Astrocyte (in vitro differentiated cells and primary cell): ENCODE data around the gene GIPR. TPM values are rescaled to one million over a fixed set of nuclear protein-coding genes. Genes with fewer than 3 reads are reported as not detected.

Experiments used
- DNase-seq: peaks from one replicate; pipeline ENCODE4 v3.0.0-alpha.2; 2010; ENCODE audit warnings: low read depth
- FAIRE-seq: peaks from 2 replicates; lab custom pipeline; 2011; peaks lifted over from hg19 to GRCh38; lab: Jason Lieb, UNC
- H2AFZ ChIP-seq: 2 replicates; pipeline ENCODE4 v1.6.0; 2012; ENCODE audit warnings: low read depth, low read length, inconsistent platforms
- H3K27ac ChIP-seq: 2 replicates; pipeline ENCODE4 v1.5.1; 2011; ENCODE audit warnings: low read depth, low read length, inconsistent platforms
- H3K27me3 ChIP-seq: 2 replicates; pipeline ENCODE4 v1.6.0; 2011; ENCODE audit warnings: low read length, inconsistent platforms; ENCODE audit not compliant: insufficient read depth
- H3K36me3 ChIP-seq: 2 replicates; pipeline ENCODE4 v1.5.1; 2011; ENCODE audit warnings: low read length, inconsistent platforms; ENCODE audit not compliant: insufficient read depth
- H3K4me1 ChIP-seq: 2 replicates; pipeline ENCODE4 v1.5.1; 2011; ENCODE audit warnings: low read length, inconsistent platforms; ENCODE audit not compliant: insufficient read depth
- H3K4me2 ChIP-seq: 2 replicates; pipeline ENCODE4 v1.6.0; 2012; ENCODE audit warnings: low read length, inconsistent platforms
- H3K4me3 ChIP-seq: 2 replicates; pipeline ENCODE4 v1.5.1; 2011; ENCODE audit warnings: low read depth, mild to moderate bottlenecking, low read length, inconsistent platforms; ENCODE audit not compliant: insufficient read depth
- H3K79me2 ChIP-seq: 2 replicates; pipeline ENCODE4 v1.6.0; 2012; ENCODE audit warnings: mild to moderate bottlenecking, low read length, inconsistent platforms; ENCODE audit not compliant: insufficient read depth
- H3K9ac ChIP-seq: 2 replicates; pipeline ENCODE4 v1.6.0; 2012; ENCODE audit warnings: mild to moderate bottlenecking, low read length, inconsistent platforms
- H3K9me3 ChIP-seq: 2 replicates; pipeline ENCODE4 v1.5.1; 2012; ENCODE audit warnings: low read depth, mild to moderate bottlenecking, low read length, inconsistent platforms; ENCODE audit not compliant: insufficient read depth
- H4K20me1 ChIP-seq: 2 replicates; pipeline ENCODE4 v1.6.0; 2012; ENCODE audit warnings: low read length, inconsistent platforms; ENCODE audit not compliant: insufficient read depth
- H3K27ac Mint-ChIP-seq: one replicate; pipeline ENCODE4 v1.8.0; 2021; ENCODE audit warnings: mild to moderate bottlenecking, mixed read lengths; ENCODE audit not compliant: unreplicated experiment
- H3K27me3 Mint-ChIP-seq: one replicate; pipeline ENCODE4 v1.8.0; 2021; ENCODE audit warnings: low read depth, mixed read lengths; ENCODE audit not compliant: unreplicated experiment
- H3K36me3 Mint-ChIP-seq: one replicate; pipeline ENCODE4 v1.8.0; 2021; ENCODE audit warnings: low read depth, mixed read lengths; ENCODE audit not compliant: unreplicated experiment
- H3K4me1 Mint-ChIP-seq: one replicate; pipeline ENCODE4 v1.8.0; 2021; ENCODE audit warnings: low read depth, mixed read lengths; ENCODE audit not compliant: unreplicated experiment
- H3K4me3 Mint-ChIP-seq: one replicate; pipeline ENCODE4 v1.8.0; 2021; ENCODE audit warnings: mild to moderate bottlenecking, moderate library complexity, mixed read lengths; ENCODE audit not compliant: unreplicated experiment
- H3K9me3 Mint-ChIP-seq: one replicate; pipeline ENCODE4 v1.8.0; 2021; ENCODE audit warnings: mild to moderate bottlenecking, mixed read lengths; ENCODE audit not compliant: unreplicated experiment
- EZH2 ChIP-seq: IDR thresholded peaks from 2 replicates; pipeline ENCODE4 v1.6.1; 2012; ENCODE audit warnings: mild to moderate bottlenecking, low read length, inconsistent platforms; ENCODE audit not compliant: insufficient read depth
- total RNA-seq: library from RNA; stranded (reverse); gene quantifications from 2 replicates; pipeline ENCODE4 v1.2.1, GENCODE V29; 2021
- TF ChIP-seq, protein P1 (sequence below): IDR thresholded peaks from 2 replicates; pipeline ENCODE4 v1.5.1; 2011; ENCODE audit warnings: low read depth, mild to moderate bottlenecking, inconsistent platforms, low read length, moderate library complexity; ENCODE audit not compliant: insufficient read depth

The GIPR gene
- total RNA-seq, 1 donor from 2014 or later = 4.4 TPM

DNA sequence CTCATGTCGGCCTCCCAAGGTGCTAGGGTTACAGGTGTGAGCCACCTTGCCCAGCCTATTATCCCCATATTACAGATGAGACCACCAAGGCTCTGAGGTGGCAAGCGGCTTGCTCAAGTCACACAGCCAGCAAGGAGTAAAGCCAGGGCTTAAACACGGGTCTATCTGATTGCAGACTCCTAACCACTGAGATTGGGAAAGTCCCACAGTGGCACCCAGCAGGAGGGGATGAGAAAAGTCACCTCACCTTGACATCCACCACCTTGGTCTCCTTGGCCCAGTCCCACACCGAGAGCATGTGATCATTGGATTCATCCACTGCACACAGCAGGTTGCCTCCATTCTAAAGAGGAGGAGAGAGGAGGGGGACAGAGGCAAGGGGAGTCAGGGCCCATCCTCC lies 38.3 kb upstream of the GIPR start:
- Histone ChIP-seq H3K36me3 (no peaks in the 10 kb centered on the region), H3K9me3 (no peaks in the 10 kb centered on the region), H3K4me3 (no peak overlapping the region), H3K27ac (peak overlapping the region; percentile 90), H3K4me1 (peaks cover 10% of the 10 kb centered on the region), H3K27me3 (no peaks in the 10 kb centered on the region), H2AFZ (no peak overlapping the region), H3K9ac (no peak overlapping the region), H4K20me1 (no peaks in the 10 kb centered on the region), H3K4me2 (no peak overlapping the region), H3K79me2 (no peaks in the 10 kb centered on the region)
- Mint-ChIP-seq H3K27me3 (no peaks in the 10 kb centered on the region), H3K9me3 (no peaks in the 10 kb centered on the region), H3K4me3 (no peak overlapping the region), H3K27ac (no peak overlapping the region), H3K36me3 (peaks cover 5% of the 10 kb centered on the region), H3K4me1 (peaks cover 5% of the 10 kb centered on the region)
- DNase-seq (no peak), FAIRE-seq (no peak)
- TF ChIP-seq, protein P1, sequence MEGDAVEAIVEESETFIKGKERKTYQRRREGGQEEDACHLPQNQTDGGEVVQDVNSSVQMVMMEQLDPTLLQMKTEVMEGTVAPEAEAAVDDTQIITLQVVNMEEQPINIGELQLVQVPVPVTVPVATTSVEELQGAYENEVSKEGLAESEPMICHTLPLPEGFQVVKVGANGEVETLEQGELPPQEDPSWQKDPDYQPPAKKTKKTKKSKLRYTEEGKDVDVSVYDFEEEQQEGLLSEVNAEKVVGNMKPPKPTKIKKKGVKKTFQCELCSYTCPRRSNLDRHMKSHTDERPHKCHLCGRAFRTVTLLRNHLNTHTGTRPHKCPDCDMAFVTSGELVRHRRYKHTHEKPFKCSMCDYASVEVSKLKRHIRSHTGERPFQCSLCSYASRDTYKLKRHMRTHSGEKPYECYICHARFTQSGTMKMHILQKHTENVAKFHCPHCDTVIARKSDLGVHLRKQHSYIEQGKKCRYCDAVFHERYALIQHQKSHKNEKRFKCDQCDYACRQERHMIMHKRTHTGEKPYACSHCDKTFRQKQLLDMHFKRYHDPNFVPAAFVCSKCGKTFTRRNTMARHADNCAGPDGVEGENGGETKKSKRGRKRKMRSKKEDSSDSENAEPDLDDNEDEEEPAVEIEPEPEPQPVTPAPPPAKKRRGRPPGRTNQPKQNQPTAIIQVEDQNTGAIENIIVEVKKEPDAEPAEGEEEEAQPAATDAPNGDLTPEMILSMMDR = no peak
- no peak for TF ChIP-seq EZH2

DNA sequence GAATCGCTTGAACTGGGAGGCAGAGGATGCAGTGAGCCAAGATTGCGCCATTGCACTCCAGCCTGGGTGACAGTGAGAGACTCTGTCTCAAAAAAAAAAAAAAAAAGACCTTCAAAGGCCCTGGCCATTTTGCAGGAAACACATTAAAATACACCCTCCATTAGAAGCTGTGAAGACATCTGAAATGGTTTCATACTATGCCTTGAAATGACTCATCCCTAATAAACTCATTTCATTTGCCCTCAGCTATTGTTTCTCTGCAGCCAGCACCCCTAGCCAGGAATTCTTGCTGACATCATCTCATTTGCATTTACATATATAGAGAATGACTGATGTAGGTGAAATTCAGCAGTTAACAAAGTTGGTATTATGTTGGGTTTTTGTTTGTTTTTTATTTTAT lies 37.6 kb upstream of the GIPR start:
- H3K27me3 ChIP-seq = no peaks in the 10 kb centered on the region
- DNase-seq (peak; percentile 95), FAIRE-seq (peak; percentile 96)
- H3K9ac ChIP-seq = no peak overlapping the region
- H3K4me3 ChIP-seq = no peak overlapping the region
- peaks cover 10% of the 10 kb centered on the region for H3K4me1 ChIP-seq
- H3K4me2 ChIP-seq = peak overlapping the region; percentile 63
- H3K4me1 Mint-ChIP-seq = peaks cover 5% of the 10 kb centered on the region
- peak overlapping the region; percentile 84 for H3K27ac Mint-ChIP-seq
- H3K79me2 ChIP-seq = no peaks in the 10 kb centered on the region
- peaks cover 5% of the 10 kb centered on the region for H3K36me3 Mint-ChIP-seq
- no peak for TF ChIP-seq EZH2
- TF ChIP-seq, protein P1 = no peak
- no peaks in the 10 kb centered on the region for H3K36me3 ChIP-seq
- H3K27me3 Mint-ChIP-seq = no peaks in the 10 kb centered on the region
- H3K4me3 Mint-ChIP-seq = no peak overlapping the region
- H3K27ac ChIP-seq = peak overlapping the region; percentile 90
- no peaks in the 10 kb centered on the region for H3K9me3 ChIP-seq
- no peaks in the 10 kb centered on the region for H3K9me3 Mint-ChIP-seq
- H4K20me1 ChIP-seq = no peaks in the 10 kb centered on the region
- H2AFZ ChIP-seq = no peak overlapping the region

DNA sequence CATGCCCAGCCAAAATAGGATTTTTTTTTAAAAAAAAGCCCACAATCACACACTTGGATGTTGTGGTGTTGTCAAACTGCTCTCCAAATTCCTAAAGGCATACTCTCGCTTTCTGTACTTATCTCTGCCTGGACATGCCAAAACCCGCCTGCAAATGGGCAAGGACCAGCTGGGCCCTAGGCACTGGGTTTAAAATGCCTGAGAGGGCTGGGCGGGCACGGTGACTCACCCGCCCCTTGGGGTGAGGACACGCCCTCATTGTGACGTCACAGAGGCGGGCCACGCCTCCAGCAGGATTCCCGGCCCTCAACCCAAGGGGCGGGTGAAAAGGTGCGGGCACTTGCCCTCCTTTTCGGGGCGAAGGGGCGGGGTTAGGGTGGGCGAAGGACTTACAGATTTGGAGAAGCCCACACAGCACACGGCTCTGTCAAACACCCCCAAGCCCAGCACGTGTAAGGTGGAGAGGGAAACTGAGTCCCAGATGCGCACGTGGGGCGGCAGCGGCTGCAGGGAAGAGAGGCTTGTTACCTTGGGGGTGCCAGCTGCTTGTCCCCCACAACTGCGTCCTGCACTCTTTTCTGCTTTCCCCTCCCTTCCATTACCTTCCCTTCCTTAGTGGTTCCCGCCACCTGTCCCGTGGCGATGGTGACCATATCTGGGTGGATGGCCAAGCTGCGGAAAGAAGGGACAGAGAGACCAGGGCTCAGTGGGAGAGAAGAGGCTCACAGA lies 35.4 kb upstream of the GIPR start:
- Histone ChIP-seq H3K9ac (peak overlapping the region; percentile 3), H2AFZ (no peak overlapping the region)
- TF ChIP-seq EZH2 = no peak
- TF ChIP-seq, protein P1 = no peak

More for the DNA sequence above, 35.4 kb upstream of the GIPR start:
- H3K4me3 ChIP-seq = no peak overlapping the region
- no peaks in the 10 kb centered on the region for H3K36me3 ChIP-seq
- no peaks in the 10 kb centered on the region for H3K79me2 ChIP-seq
- peak overlapping the region; percentile 70 for H3K27ac ChIP-seq
- H3K36me3 Mint-ChIP-seq = peaks cover 2% of the 10 kb centered on the region
- no peaks in the 10 kb centered on the region for H3K9me3 ChIP-seq
- H3K4me1 Mint-ChIP-seq = peaks cover 5% of the 10 kb centered on the region
- peak overlapping the region; percentile 9 for H3K4me2 ChIP-seq
- H3K27me3 Mint-ChIP-seq = no peaks in the 10 kb centered on the region
- H3K4me3 Mint-ChIP-seq = peak overlapping the region; percentile 45
- H4K20me1 ChIP-seq = no peaks in the 10 kb centered on the region
- peak overlapping the region; percentile 84 for H3K27ac Mint-ChIP-seq
- no peak for FAIRE-seq
- H3K4me1 ChIP-seq = peaks cover 10% of the 10 kb centered on the region
- no peaks in the 10 kb centered on the region for H3K9me3 Mint-ChIP-seq
- DNase-seq = peak; percentile 87
- H3K27me3 ChIP-seq = no peaks in the 10 kb centered on the region
